Measurements from ENCODE around the gene PSMA1.

PSMA1 gene

DNA sequence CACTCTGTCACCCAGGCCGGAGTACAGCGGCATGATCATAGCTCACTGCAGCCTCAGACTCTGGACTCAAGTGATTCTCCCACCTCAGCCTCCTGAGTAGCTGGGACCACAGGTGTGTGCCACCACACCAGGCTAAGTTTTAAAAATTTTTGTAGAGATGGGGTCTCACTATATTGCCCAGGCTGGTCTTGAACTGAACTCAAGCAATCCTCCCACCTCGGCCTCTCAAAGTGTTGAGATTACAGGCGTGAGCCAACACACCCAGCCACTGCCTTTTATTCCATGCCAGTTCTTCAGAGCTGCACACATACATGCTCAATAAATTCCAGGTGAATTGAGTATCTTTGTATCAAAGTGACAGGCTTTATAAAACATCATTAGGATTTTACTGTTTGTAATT, 18.1 kb downstream of the PSMA1 start:
- Histone ChIP-seq H3K27ac (ENCODE audit: low read depth, low read length) (no peak overlapping the region), H3K27me3 (ENCODE audit: control insufficient read depth in 1 of 2, insufficient read depth in 2 of 2, low read length in 2 of 2) (no peaks in the 10 kb centered on the region), H3K36me3 (ENCODE audit: control insufficient read depth in 1 of 2, insufficient read depth in 2 of 2, low read length in 2 of 2) (peaks cover 23 to 34% of the 10 kb centered on the region in 2 donors), H3K9ac (ENCODE audit: low read depth in 1 of 2, low read length in 2 of 2) (no peak overlapping the region), H3K4me1 (ENCODE audit: control insufficient read depth in 1 of 2, insufficient read depth in 2 of 2, low read length in 2 of 2) (peaks cover 9 to 11% of the 10 kb centered on the region in 2 donors), H3K9me3 (ENCODE audit: control insufficient read depth in 1 of 2, low read length in 2 of 2) (no peaks in the 10 kb centered on the region), H3K4me3 (ENCODE audit: low read depth in 1 of 2, low read length in 2 of 2) (no peak overlapping the region)

DNA sequence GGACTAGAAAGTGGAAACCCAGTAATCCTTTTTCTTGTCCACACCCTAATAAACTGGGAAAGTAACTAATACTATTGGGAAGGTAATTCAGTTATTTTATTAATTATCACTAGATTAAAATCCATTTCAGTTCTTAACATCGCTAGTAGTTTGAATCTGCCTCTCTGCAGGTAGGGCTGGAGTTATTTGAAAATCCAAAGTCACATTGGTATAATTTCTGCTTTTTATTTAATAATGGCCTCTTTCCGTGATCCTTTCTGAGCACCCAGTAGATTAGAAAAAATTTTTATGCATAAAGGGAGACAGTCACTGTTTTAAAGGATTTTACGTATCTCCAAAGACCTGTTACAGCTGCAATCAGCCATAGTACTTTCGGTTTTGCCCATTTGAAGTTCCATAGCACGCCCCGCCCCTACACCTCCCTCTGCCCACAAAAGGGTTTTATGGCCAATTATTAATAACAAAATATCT, 20.0 kb downstream of the PSMA1 start:
- Histone ChIP-seq H3K27ac (ENCODE audit: low read depth, low read length) (peak overlapping the region; percentile 71), H3K4me3 (ENCODE audit: low read depth in 1 of 2, low read length in 2 of 2) (peak overlapping the region; percentile 79 to 99), H3K9ac (ENCODE audit: low read depth in 1 of 2, low read length in 2 of 2) (peak overlapping the region; percentile 55 to 95), H3K9me3 (ENCODE audit: control insufficient read depth in 1 of 2, low read length in 2 of 2) (no peaks in the 10 kb centered on the region), H3K4me1 (ENCODE audit: control insufficient read depth in 1 of 2, insufficient read depth in 2 of 2, low read length in 2 of 2) (peaks cover 9 to 11% of the 10 kb centered on the region in 2 donors), H3K27me3 (ENCODE audit: control insufficient read depth in 1 of 2, insufficient read depth in 2 of 2, low read length in 2 of 2) (no peaks in the 10 kb centered on the region), H3K36me3 (ENCODE audit: control insufficient read depth in 1 of 2, insufficient read depth in 2 of 2, low read length in 2 of 2) (peaks cover 20 to 25% of the 10 kb centered on the region in 2 donors)

DNA sequence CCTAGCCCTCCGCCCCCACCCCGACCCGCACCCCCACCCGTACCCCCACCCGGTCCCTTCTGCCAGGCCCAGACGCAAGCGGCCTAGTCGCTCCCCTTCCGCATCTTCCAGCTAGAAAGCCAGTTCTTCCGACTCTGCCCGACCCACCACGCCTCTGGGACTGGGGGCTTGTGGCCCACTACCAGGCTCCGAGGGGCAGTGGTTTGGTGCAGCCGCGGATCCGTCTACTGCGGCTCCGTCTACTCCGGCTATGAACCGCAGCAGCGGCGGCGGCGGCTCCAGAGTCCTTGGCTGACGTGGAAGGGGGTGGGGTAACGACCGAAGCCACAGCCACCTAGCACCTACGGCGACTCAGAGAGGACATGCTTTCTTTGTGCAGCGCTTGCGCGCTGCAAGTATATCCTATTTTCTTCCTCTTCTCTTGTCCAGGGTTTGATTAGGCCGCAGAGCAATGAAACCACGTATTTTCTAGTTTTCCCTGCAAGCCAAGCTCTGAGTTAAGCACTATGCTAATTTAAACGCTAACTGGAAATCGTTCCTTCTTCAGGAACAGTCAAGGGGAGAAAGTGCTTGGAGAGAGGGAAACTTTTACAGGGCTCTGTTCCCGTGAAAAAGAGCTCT, 20.5 kb downstream of the PSMA1 start, which contains the start of gene COPB1:
TSS of gene COPB1 (minus strand) at position 252 of the 621 bp plus-strand sequence. CDS start 883 bp downstream, outside the sequence.
- Histone ChIP-seq H3K4me3 (ENCODE audit: low read depth in 1 of 2, low read length in 2 of 2) (peak within 1 kb of the TSS; percentile 79 to 99), H3K9me3 (ENCODE audit: control insufficient read depth in 1 of 2, low read length in 2 of 2) (no peaks in the 10 kb centered on the region), H3K27me3 (ENCODE audit: control insufficient read depth in 1 of 2, insufficient read depth in 2 of 2, low read length in 2 of 2) (no peaks in the 10 kb centered on the region), H3K36me3 (ENCODE audit: control insufficient read depth in 1 of 2, insufficient read depth in 2 of 2, low read length in 2 of 2) (peaks cover 17 to 21% of the 10 kb centered on the region in 2 donors), H3K27ac (ENCODE audit: low read depth, low read length) (peak within 1 kb of the TSS; percentile 92), H3K9ac (ENCODE audit: low read depth in 1 of 2, low read length in 2 of 2) (peak within 1 kb of the TSS; percentile 80 to 95), H3K4me1 (ENCODE audit: control insufficient read depth in 1 of 2, insufficient read depth in 2 of 2, low read length in 2 of 2) (peaks cover 9 to 11% of the 10 kb centered on the region in 2 donors)

DNA sequence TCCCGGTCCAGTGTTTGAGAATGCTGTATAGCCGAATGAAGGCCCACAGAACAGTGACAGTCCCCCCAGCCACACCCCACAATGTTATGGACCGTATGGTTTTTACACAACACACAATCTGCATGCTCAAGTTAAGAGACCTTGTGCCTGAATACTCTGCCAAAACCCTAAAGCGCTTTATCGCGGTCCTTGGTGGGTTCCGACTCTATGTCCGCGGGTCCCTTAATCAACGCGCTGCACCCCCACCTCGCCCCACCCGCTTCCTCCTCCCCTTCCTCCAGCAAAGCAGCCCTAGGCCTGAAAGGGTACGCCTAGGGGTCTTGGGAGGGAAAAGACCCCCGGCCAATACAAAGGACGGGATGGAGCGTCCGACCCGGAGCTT, 21.0 kb downstream of the PSMA1 start:
- Histone ChIP-seq H3K4me1 (ENCODE audit: control insufficient read depth in 1 of 2, insufficient read depth in 2 of 2, low read length in 2 of 2) (peaks cover 9 to 11% of the 10 kb centered on the region in 2 donors), H3K36me3 (ENCODE audit: control insufficient read depth in 1 of 2, insufficient read depth in 2 of 2, low read length in 2 of 2) (peaks cover 17 to 19% of the 10 kb centered on the region in 2 donors), H3K9me3 (ENCODE audit: control insufficient read depth in 1 of 2, low read length in 2 of 2) (no peaks in the 10 kb centered on the region), H3K9ac (ENCODE audit: low read depth in 1 of 2, low read length in 2 of 2) (peak overlapping the region; percentile 73 to 95), H3K27ac (ENCODE audit: low read depth, low read length) (peak overlapping the region; percentile 92), H3K27me3 (ENCODE audit: control insufficient read depth in 1 of 2, insufficient read depth in 2 of 2, low read length in 2 of 2) (no peaks in the 10 kb centered on the region), H3K4me3 (ENCODE audit: low read depth in 1 of 2, low read length in 2 of 2) (peak overlapping the region; percentile 79 to 99)

DNA sequence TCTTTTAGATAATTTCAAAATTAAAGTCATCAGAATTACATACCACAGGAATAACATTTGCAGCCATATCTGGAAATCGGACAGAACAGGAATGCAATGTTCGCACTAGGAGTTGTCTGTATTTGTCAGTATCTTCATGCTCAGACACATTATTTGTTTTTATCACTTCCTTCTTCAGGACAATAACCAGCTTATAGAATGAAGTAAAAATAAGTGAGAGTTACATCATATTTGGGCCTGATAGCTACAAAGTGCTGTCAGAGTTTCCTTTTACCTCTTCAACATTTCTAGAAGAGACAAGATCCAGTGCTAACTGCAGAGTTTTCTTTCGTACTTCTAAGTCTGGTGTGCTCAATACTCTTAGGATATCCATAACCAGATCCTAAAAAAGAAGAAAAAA, 39.5 kb downstream of the PSMA1 start:
- Histone ChIP-seq H3K9ac (ENCODE audit: low read depth in 1 of 2, low read length in 2 of 2) (no peak overlapping the region), H3K4me3 (ENCODE audit: low read depth in 1 of 2, low read length in 2 of 2) (no peak overlapping the region), H3K9me3 (ENCODE audit: control insufficient read depth in 1 of 2, low read length in 2 of 2) (no peaks in the 10 kb centered on the region), H3K27me3 (ENCODE audit: control insufficient read depth in 1 of 2, insufficient read depth in 2 of 2, low read length in 2 of 2) (no peaks in the 10 kb centered on the region), H3K36me3 (ENCODE audit: control insufficient read depth in 1 of 2, insufficient read depth in 2 of 2, low read length in 2 of 2) (peaks cover 20 to 92% of the 10 kb centered on the region in 2 donors), H3K4me1 (ENCODE audit: control insufficient read depth in 1 of 2, insufficient read depth in 2 of 2, low read length in 2 of 2) (no peaks in the 10 kb centered on the region), H3K27ac (ENCODE audit: low read depth, low read length) (no peak overlapping the region)

DNA sequence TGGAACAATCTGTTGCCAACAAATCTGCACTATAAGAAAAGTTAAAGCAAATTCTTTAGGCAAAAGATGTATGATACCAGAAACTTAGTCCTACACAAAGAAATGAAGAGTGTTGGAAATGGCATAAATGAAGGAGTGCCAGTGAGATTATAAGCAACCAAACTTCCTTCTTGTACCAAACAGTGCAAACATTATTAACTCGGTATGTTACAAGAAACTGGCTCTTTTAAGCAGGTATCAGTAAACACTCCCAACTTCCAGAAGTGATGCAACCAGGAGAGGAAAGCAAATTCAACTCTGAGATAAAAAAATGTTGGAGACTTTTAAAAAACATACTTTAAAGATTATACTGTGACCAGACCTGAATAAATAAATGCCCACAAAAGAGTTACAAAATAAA, 49.1 kb downstream of the PSMA1 start:
- Histone ChIP-seq H3K27ac (ENCODE audit: low read depth, low read length) (no peak overlapping the region), H3K4me3 (ENCODE audit: low read depth in 1 of 2, low read length in 2 of 2) (no peak overlapping the region), H3K4me1 (ENCODE audit: control insufficient read depth in 1 of 2, insufficient read depth in 2 of 2, low read length in 2 of 2) (no peaks in the 10 kb centered on the region), H3K9me3 (ENCODE audit: control insufficient read depth in 1 of 2, low read length in 2 of 2) (no peaks in the 10 kb centered on the region), H3K27me3 (ENCODE audit: control insufficient read depth in 1 of 2, insufficient read depth in 2 of 2, low read length in 2 of 2) (no peaks in the 10 kb centered on the region), H3K9ac (ENCODE audit: low read depth in 1 of 2, low read length in 2 of 2) (no peak overlapping the region), H3K36me3 (ENCODE audit: control insufficient read depth in 1 of 2, insufficient read depth in 2 of 2, low read length in 2 of 2) (peaks cover 48 to 93% of the 10 kb centered on the region in 2 donors)

DNA sequence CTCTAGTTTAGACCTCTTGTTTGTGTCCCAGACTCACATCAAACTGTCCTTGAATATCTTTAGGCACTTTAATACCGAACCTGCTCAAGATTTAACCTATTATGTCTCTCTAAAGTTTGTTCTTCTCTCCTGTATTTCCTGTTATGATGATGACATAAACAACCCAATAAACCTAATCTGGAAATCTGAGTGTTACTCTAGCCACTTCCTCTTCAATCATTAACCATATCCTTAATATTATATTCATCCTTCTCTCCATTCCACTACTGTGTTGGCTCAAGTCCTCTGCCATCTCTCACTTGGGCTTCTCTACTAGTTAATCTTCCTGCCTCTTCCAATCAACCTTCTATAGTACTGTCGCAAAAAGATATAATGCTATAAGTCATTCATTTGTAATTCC, 56.6 kb downstream of the PSMA1 start:
- peaks cover 43 to 93% of the 10 kb centered on the region in 2 donors for H3K36me3 ChIP-seq (ENCODE audit: control insufficient read depth in 1 of 2, insufficient read depth in 2 of 2, low read length in 2 of 2)
- H3K27me3 ChIP-seq (ENCODE audit: control insufficient read depth in 1 of 2, insufficient read depth in 2 of 2, low read length in 2 of 2) = no peaks in the 10 kb centered on the region
- no peak overlapping the region for H3K9ac ChIP-seq (ENCODE audit: low read depth in 1 of 2, low read length in 2 of 2)
- no peak overlapping the region for H3K27ac ChIP-seq (ENCODE audit: low read depth, low read length)
- H3K4me3 ChIP-seq (ENCODE audit: low read depth in 1 of 2, low read length in 2 of 2) = no peak overlapping the region
- peaks cover 0 to 14% of the 10 kb centered on the region in 2 donors for H3K4me1 ChIP-seq (ENCODE audit: control insufficient read depth in 1 of 2, insufficient read depth in 2 of 2, low read length in 2 of 2)
- no peaks in the 10 kb centered on the region for H3K9me3 ChIP-seq (ENCODE audit: control insufficient read depth in 1 of 2, low read length in 2 of 2)

DNA sequence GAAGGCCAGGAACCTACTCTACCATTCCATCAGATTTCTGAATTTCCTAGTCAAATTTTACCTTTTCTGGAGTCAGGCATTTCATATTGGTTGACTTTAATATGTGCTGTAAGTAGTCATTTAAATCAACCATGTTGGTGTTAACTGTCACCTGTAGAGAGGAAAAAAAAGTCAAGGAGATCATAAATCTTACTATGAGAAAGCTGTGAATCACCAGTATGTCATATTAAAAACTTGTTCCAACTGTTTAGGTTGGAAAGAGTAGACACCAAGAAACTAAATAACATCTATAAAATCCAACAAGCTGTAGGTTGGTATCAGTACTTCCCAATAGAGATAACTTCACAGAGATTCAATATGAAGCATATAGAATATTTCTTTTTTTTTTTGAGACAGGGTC, 60.0 kb downstream of the PSMA1 start:
- Histone ChIP-seq H3K36me3 (ENCODE audit: control insufficient read depth in 1 of 2, insufficient read depth in 2 of 2, low read length in 2 of 2) (peaks cover 27 to 76% of the 10 kb centered on the region in 2 donors), H3K9me3 (ENCODE audit: control insufficient read depth in 1 of 2, low read length in 2 of 2) (no peaks in the 10 kb centered on the region), H3K9ac (ENCODE audit: low read depth in 1 of 2, low read length in 2 of 2) (no peak overlapping the region), H3K27me3 (ENCODE audit: control insufficient read depth in 1 of 2, insufficient read depth in 2 of 2, low read length in 2 of 2) (no peaks in the 10 kb centered on the region), H3K4me1 (ENCODE audit: control insufficient read depth in 1 of 2, insufficient read depth in 2 of 2, low read length in 2 of 2) (peaks cover 0 to 14% of the 10 kb centered on the region in 2 donors), H3K4me3 (ENCODE audit: low read depth in 1 of 2, low read length in 2 of 2) (no peak overlapping the region), H3K27ac (ENCODE audit: low read depth, low read length) (no peak overlapping the region)

DNA sequence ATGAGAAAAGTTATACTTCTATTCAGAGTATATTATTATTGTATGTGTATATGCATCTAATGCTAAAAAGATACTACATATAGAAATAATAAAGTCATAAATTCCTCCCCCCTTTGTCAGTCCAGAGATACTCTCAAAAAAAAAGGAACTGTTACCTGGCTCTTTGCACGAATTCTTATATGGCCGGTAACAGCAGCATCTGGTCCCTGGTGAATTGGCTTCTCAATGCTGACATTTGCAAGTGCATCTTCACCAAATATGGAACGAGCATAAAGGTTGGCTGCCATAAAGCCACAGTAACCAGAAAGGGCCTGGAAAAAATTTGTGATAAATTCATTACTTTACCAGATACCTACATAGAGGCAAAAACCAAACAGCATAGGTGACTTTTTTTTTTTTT, 61.8 kb downstream of the PSMA1 start:
- Histone ChIP-seq H3K9me3 (ENCODE audit: control insufficient read depth in 1 of 2, low read length in 2 of 2) (no peaks in the 10 kb centered on the region), H3K9ac (ENCODE audit: low read depth in 1 of 2, low read length in 2 of 2) (no peak overlapping the region), H3K27ac (ENCODE audit: low read depth, low read length) (no peak overlapping the region), H3K27me3 (ENCODE audit: control insufficient read depth in 1 of 2, insufficient read depth in 2 of 2, low read length in 2 of 2) (no peaks in the 10 kb centered on the region), H3K4me1 (ENCODE audit: control insufficient read depth in 1 of 2, insufficient read depth in 2 of 2, low read length in 2 of 2) (no peaks in the 10 kb centered on the region), H3K36me3 (ENCODE audit: control insufficient read depth in 1 of 2, insufficient read depth in 2 of 2, low read length in 2 of 2) (peaks cover 12 to 58% of the 10 kb centered on the region in 2 donors), H3K4me3 (ENCODE audit: low read depth in 1 of 2, low read length in 2 of 2) (no peak overlapping the region)

DNA sequence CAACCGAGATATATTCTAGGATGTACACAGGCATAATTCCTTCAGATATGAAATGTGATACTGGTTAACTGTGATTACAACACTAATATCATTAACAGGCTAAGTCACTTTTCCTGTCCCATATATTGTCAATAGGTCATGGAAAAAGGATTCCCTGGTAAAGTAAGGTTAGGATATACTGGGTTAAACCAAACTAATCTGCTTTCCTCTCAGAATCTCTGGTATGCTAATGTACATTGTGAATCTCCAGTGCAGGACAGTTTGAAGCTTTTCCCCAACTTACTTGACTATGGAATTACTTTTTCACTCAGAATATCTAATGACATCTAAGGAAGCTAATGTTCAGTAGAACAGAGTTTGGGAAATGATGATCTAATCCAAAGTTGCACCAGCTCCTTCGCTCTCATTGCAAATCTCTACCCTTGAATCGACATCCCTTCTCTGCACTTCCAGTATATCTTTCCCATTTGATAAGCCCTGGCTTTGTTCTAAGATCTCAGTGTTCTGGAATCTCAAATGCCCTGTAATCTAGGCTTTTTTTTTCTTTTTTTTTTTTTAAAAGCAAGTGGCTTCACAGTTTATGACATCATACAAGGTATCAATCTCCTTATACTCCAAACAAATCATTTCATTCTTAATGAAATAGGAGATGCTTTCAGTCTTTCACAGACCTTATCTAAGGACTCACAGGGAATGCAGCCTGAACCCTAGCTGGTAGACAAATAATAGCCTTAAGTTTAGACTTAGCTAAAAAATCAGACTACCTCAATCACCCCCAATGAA, 64.3 kb downstream of the PSMA1 start:
- peaks cover 9 to 40% of the 10 kb centered on the region in 2 donors for H3K36me3 ChIP-seq (ENCODE audit: control insufficient read depth in 1 of 2, insufficient read depth in 2 of 2, low read length in 2 of 2)
- no peak overlapping the region for H3K9ac ChIP-seq (ENCODE audit: low read depth in 1 of 2, low read length in 2 of 2)
- H3K27ac ChIP-seq (ENCODE audit: low read depth, low read length) = no peak overlapping the region
- H3K4me3 ChIP-seq (ENCODE audit: low read depth in 1 of 2, low read length in 2 of 2) = no peak overlapping the region
- H3K9me3 ChIP-seq (ENCODE audit: control insufficient read depth in 1 of 2, low read length in 2 of 2) = no peaks in the 10 kb centered on the region
- no peaks in the 10 kb centered on the region for H3K4me1 ChIP-seq (ENCODE audit: control insufficient read depth in 1 of 2, insufficient read depth in 2 of 2, low read length in 2 of 2)
- no peaks in the 10 kb centered on the region for H3K27me3 ChIP-seq (ENCODE audit: control insufficient read depth in 1 of 2, insufficient read depth in 2 of 2, low read length in 2 of 2)
